Thoracic aorta (tissue), 2 donors: ENCODE data around the gene CCNYL1. TPM values are rescaled to one million over a fixed set of nuclear protein-coding genes. Genes with fewer than 3 reads are reported as not detected.

Experiments
- ATAC-seq: fragments of 150-250 bp; one replicate; pipeline ENCODE4 v1.8.0; 2017; ENCODE audit warnings: low read depth; ENCODE audit not compliant: insufficient number of reproducible peaks, low FRiP score
- DNase-seq: peaks from one replicate; pipeline ENCODE4 v3.0.0-alpha.2; 2020; ENCODE audit warnings: low spot score
- H3K27ac ChIP-seq, 2 donors: fragments of 200-600 bp; sonication (generic); 1 replicate in 1 of 2; 2 replicates in 1 of 2; pipeline ENCODE4 v1.5.1; 2016; ENCODE audit warnings: mild to moderate bottlenecking in 2 of 2, moderate library complexity in 2 of 2
- H3K27me3 ChIP-seq: fragments of 200-600 bp; sonication (generic); replicated peaks from 2 replicates; pipeline ENCODE4 v1.6.0; 2016; ENCODE audit warnings: mild to moderate bottlenecking; ENCODE audit not compliant: insufficient read depth
- H3K36me3 ChIP-seq: fragments of 200-600 bp; sonication (generic); one replicate; pipeline ENCODE4 v1.5.1; 2016
- H3K4me1 ChIP-seq, 2 donors: fragments of 200-600 bp; sonication (generic); 1 replicate in 1 of 2; 2 replicates in 1 of 2; pipeline versions ENCODE4 v1.5.1 to v1.6.0; 2016; ENCODE audit warnings: low read depth in 2 of 2, mild to moderate bottlenecking in 1 of 2; ENCODE audit not compliant: control insufficient read depth in 1 of 2
- H3K4me3 ChIP-seq: fragments of 200-600 bp; sonication (generic); 2 replicates; pipeline ENCODE4 v1.5.1; 2016; ENCODE audit warnings: mild to moderate bottlenecking
- H3K9me3 ChIP-seq: fragments of 200-600 bp; sonication (generic); 2 replicates; pipeline ENCODE4 v1.5.1; 2016
- CTCF ChIP-seq: fragments of 200-600 bp; sonication (generic); IDR thresholded peaks from one replicate; pipeline ENCODE4 v1.5.1; 2019; ENCODE audit warnings: antibody characterized with exemption
- total RNA-seq, 2 donors: library from RNA; depleted of rRNA; stranded (reverse); fragments of >200 nt; gene quantifications; one replicate each; pipeline versions ENCODE4 v1.1.0 to v1.2.3, GENCODE V29; 2016

Gene CCNYL1
- total RNA-seq, 2 donors from 2014 or later, result 17.7 to 29.8 TPM

GRCh38 chr2:207796585-207797350 is 85.3 kb downstream of the CCNYL1 start:
- Histone ChIP-seq H3K27me3 (no peaks in the 10 kb centered on the region), H3K27ac (no peak overlapping the region), H3K9me3 (no peaks in the 10 kb centered on the region), H3K4me3 (no peak overlapping the region), H3K4me1 (peaks cover 0 to 6% of the 10 kb centered on the region in 2 donors), H3K36me3 (no peaks in the 10 kb centered on the region)
- TF ChIP-seq CTCF, result no peak
- no peak for ATAC-seq
- DNase-seq, result no peak

- H3K9me3 ChIP-seq, result no peaks in the 10 kb centered on the region
- H3K27ac ChIP-seq, result no peak overlapping the region
- TF ChIP-seq CTCF, result no peak
- H3K4me1 ChIP-seq, result peaks cover 0 to 6% of the 10 kb centered on the region in 2 donors
- H3K4me3 ChIP-seq, result no peak overlapping the region
- no peaks in the 10 kb centered on the region for H3K27me3 ChIP-seq
- H3K36me3 ChIP-seq, result no peaks in the 10 kb centered on the region
- ATAC-seq (no peak), DNase-seq (no peak)
Observed at GRCh38 chr2:207801259-207801658, 89.8 kb downstream of the CCNYL1 start.

GRCh38 chr2:207802650-207803049 is 91.2 kb downstream of the CCNYL1 start:
- Histone ChIP-seq H3K9me3 (no peaks in the 10 kb centered on the region), H3K27me3 (no peaks in the 10 kb centered on the region), H3K4me1 (no peaks in the 10 kb centered on the region), H3K4me3 (no peak overlapping the region), H3K36me3 (no peaks in the 10 kb centered on the region), H3K27ac (no peak overlapping the region)
- no peak for TF ChIP-seq CTCF
- no peak for ATAC-seq
- DNase-seq, result no peak

Other genes with a start within 250 kb of the CCNYL1 start
- gene CREB1, start 181.7 kb upstream of the CCNYL1 start, total RNA-seq, result 10 to 100 TPM; 37.1 to 49.0 TPM
- 10 to 100 TPM in 1 of 2 donors, 1 to 10 TPM in 1; 3.5 to 33.7 TPM for gene METTL21A, start 86.2 kb upstream of the CCNYL1 start, total RNA-seq
- 1 to 10 TPM; 4.1 to 6.6 TPM for gene FZD5, start 58.3 kb downstream of the CCNYL1 start, total RNA-seq